ENCODE results near the gene PTPRM.

GRCh38 chr18:7941533-7941932, 374.4 kb downstream of the PTPRM start:
- no peak for TF ChIP-seq TAF1 (IDR thresholded peaks at IDR 0.05; ENCODE audit: borderline replicate concordance, low read depth, low read length)
- TF ChIP-seq POLR2A (IDR thresholded peaks at IDR 0.05; ENCODE audit: low read depth, low read length): no peak
- no peak for TF ChIP-seq POLR2AphosphoS5 (IDR thresholded peaks at IDR 0.05; ENCODE audit: low read depth, low read length)

Measured in GM12892 (cell line).